IPS-11a (cell line): ENCODE results near the gene MITF.
"Not testable (repeated sequence)": the region's sequence is repeated elsewhere in the genome, so short reads cannot be mapped to it uniquely, and the experiment has no call there.

Source experiments
- H3K4me3 ChIP-seq: one replicate; pipeline ENCODE4 v1.5.1; 2013; ENCODE audit warnings: low read depth, low read length, control low read depth

The MITF gene

GRCh38 chr3:69902386-69902785 lies 163.1 kb downstream of the MITF start:
- H3K4me3 ChIP-seq: no peak overlapping the region

GRCh38 chr3:69906351-69906966 lies 167.2 kb downstream of the MITF start:
- no peak overlapping the region for H3K4me3 ChIP-seq

DNA sequence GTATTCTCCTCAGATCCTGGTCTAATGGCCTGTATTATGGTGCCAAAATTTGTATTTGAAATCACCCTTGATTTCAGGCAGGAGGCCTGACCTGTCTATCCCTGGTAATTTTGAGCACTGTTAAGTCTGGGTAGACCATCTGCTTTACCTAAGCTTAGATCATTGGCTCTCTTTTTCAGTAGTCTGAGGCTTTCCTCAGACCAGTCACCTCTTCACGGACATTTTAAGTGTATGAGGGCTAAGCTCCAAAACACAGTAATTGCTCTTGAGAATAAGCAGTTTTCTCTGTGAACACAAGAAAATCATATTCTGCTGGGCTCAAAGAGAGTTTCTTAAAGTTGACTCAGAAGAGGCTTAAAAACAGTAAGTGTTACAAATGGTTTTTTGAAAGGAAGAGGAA lies 168.3 kb downstream of the MITF start:
- H3K4me3 ChIP-seq: no peak overlapping the region

GRCh38 chr3:69909859-69910258 lies 170.6 kb downstream of the MITF start:
- H3K4me3 ChIP-seq: not testable (repeated sequence)

- H3K4me3 ChIP-seq: no peak overlapping the region
Measured at GRCh38 chr3:69913422-69913821, 174.2 kb downstream of the MITF start.

- H3K4me3 ChIP-seq: no peak overlapping the region
Measured at GRCh38 chr3:69914395-69914794, 175.1 kb downstream of the MITF start.

GRCh38 chr3:69915726-69916125 lies 176.5 kb downstream of the MITF start:
- H3K4me3 ChIP-seq: no peak overlapping the region

DNA sequence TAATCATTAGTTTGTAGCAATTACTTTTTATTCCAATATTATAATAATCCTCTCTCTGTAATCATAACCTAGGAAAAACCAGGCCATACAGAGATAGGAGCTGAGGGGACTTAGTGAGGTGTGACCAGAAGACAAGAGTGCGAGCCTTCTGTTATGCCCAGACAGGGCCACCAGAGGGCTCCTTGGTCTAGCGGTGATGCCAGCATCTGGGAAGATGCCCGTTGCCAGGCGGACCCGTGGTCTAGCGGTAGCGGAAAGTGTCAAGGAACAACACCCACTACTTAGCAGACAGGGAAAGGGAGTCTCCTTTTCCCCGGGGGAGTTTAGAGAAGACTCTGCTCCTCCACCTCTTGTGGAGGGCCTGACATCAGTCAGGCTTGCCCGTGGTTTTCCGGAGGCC lies 180.7 kb downstream of the MITF start:
- not testable (repeated sequence) for H3K4me3 ChIP-seq

GRCh38 chr3:69921651-69922050 lies 182.4 kb downstream of the MITF start:
- H3K4me3 ChIP-seq: no peak overlapping the region

DNA sequence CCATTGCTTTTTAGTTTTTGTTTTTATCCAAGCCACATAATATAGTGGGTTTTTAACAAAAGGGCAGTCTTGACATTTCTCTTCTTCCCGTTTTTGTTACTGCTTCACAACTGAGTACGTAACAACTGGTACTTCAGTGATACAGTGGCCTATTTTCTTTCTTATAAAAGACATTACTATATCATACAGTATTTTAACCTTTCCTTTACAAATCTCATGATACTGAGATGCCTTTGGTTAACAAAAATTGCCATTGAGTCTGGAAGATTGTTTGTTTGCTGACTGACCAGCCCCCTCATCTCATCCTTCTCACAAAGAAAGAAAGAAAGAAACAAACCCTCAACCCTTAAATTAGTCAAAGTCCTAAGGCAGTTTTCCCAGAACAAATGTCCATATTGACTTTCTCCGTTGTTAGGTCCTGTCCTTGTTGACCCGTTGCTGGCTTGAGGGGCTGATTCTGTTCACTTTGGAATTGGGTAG lies 183.3 kb downstream of the MITF start:
- no peak overlapping the region for H3K4me3 ChIP-seq

DNA sequence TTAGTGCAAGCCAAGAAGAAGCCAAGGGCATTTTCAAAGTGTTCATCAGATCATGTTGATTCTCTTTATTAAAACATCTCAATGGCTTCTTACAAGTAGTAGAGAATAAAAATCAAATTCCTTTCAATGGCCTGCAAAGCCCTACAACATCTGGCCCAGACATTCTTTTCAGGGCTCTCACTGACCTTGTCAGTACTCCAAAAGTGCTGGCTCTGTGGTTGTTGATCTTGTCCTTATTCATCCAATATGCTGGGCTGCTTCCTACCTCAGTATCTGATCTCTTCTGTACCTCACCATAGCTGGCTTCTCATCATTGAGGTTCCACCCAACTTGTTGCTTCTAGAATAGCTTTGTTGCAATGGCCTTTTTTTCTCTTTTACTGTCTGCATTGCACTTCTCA lies 186.2 kb downstream of the MITF start:
- no peak overlapping the region for H3K4me3 ChIP-seq

DNA sequence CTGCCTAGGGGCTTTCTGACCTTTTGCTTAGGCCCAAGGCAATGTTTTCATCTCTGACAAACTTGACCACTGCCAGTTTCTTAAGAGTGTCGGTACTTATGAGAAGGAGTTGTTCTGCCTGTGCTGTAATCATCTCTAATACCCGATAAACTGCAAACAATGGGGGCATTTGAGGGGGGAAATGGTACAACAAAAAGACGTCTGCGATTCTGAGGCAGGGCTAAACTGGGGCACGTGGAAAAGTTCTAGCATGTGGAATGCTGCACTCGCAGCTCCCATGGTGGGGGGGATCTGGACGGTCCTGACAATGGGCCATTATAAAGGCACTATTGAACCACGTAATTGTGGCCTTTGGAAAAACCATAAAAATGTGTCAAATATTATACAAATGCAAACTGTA lies 187.1 kb downstream of the MITF start:
- no peak overlapping the region for H3K4me3 ChIP-seq

GRCh38 chr3:69927571-69927970 lies 188.3 kb downstream of the MITF start:
- H3K4me3 ChIP-seq: no peak overlapping the region

DNA sequence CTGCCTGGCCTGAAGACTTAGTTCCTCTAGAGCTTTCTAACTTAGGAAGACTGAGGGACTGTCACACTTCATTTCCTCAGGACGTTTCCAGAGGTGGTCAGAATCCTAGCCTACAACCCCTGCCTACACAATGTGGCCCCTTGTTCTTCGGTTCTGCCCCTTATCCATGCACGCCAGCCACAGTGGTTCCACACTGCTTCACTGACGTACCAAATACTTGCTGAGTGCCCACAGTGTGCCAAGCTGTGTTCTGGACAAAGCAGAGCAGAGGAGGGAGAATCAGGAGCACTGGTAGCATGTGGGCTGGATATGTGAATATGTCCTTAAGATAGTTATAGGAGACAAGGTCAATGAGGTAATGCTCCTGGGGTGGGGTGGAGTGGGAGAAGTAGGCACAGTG lies 189.8 kb downstream of the MITF start:
- no peak overlapping the region for H3K4me3 ChIP-seq

- H3K4me3 ChIP-seq: no peak overlapping the region
Measured at GRCh38 chr3:69930564-69930963, 191.3 kb downstream of the MITF start.

DNA sequence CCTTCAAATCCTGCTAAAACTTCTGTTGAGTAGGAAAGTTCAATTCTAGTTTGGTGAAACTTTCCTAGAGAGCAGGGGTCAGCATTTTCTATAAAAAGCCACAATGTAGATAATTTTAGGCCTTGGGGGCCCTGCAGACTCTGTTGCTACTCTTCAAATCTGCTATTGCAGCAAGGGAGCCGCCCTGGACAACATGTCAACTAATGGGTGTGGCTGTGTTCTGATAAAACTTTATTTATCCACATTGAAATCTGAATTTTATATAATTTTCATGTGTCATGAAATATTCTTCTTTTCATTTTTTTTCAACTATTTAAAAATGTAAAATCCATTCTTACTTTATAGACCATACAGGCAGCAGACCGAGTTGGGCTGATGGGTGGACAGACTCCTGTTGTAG lies 192.8 kb downstream of the MITF start:
- H3K4me3 ChIP-seq: no peak overlapping the region

- H3K4me3 ChIP-seq: no peak overlapping the region
Measured at GRCh38 chr3:69932501-69932900, 193.2 kb downstream of the MITF start.

- H3K4me3 ChIP-seq: no peak overlapping the region
Measured at GRCh38 chr3:69934398-69934797, 195.1 kb downstream of the MITF start.

GRCh38 chr3:69936266-69936665 lies 197.0 kb downstream of the MITF start:
- H3K4me3 ChIP-seq: no peak overlapping the region

- no peak overlapping the region for H3K4me3 ChIP-seq
Measured at GRCh38 chr3:69938061-69938460, 198.8 kb downstream of the MITF start.

GRCh38 chr3:69938931-69939330 lies 199.7 kb downstream of the MITF start:
- H3K4me3 ChIP-seq: no peak overlapping the region

GRCh38 chr3:69941037-69941436 lies 201.8 kb downstream of the MITF start:
- no peak overlapping the region for H3K4me3 ChIP-seq

DNA sequence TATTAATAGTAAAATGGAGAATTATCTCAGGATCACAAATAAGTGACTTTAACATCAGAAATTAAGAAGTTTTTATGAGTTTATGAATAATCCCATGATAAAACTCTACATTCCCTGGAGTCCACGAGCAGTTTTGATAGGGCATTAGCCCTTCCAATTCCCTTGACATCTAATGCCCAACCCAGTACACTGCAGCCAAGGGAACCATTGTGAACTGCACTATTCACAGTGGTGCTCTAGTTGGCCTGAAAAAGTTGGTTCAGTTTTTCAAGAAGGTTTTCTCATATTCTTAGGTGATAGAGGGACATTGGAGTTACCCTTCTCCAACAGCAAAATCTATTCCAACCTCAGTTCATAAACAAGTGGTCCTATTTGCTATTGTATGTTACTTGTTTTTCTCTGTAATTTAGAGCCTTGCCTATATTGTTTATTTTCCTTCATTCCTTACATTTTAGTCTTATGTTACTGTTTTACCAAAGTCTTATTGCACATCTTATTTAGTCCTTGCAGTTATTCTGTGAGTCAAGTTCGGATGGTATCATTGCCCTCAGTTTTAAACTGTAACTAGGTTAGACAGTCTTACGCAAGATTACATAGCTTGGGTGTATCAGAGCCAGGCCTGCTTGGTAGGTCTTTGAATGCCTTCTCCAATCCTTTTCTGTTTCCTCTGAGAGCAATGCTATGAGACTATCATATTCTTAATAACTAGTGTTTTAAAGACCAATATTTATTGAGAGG lies 202.3 kb downstream of the MITF start:
- no peak overlapping the region for H3K4me3 ChIP-seq
